GM19455 (cell line): ENCODE measurements around the gene ANK3.
"Not testable (repeated sequence)": the region's sequence is repeated elsewhere in the genome, so short reads cannot be mapped to it uniquely, and the experiment has no call there.

Experiments
- ATAC-seq: cut with Tn5 transposase; IDR thresholded peaks from one replicate; pipeline ENCODE4 v1.9.1; 2021; ENCODE audit not compliant: unreplicated experiment

The ANK3 gene

GRCh38 chr10:60311821-60312220 is 77.9 kb downstream of the ANK3 start:
- no peak for ATAC-seq

GRCh38 chr10:60310740-60311139 is 78.9 kb downstream of the ANK3 start:
- no peak for ATAC-seq

GRCh38 chr10:60309891-60310290 is 79.8 kb downstream of the ANK3 start:
- ATAC-seq = no peak

- ATAC-seq = no peak
Measured at GRCh38 chr10:60309371-60309770, 80.3 kb downstream of the ANK3 start.

- no peak for ATAC-seq
Measured at GRCh38 chr10:60305380-60305892, 84.2 kb downstream of the ANK3 start.

- ATAC-seq = no peak
Measured at GRCh38 chr10:60304829-60305379, 84.8 kb downstream of the ANK3 start.

GRCh38 chr10:60303778-60304177 is 85.9 kb downstream of the ANK3 start:
- ATAC-seq = no peak

GRCh38 chr10:60299961-60300883 is 89.5 kb downstream of the ANK3 start:
- ATAC-seq = no peak

- ATAC-seq = no peak
Measured at GRCh38 chr10:60299390-60299778, 90.3 kb downstream of the ANK3 start.

- ATAC-seq = no peak
Measured at GRCh38 chr10:60298408-60299389, 91.0 kb downstream of the ANK3 start.

- no peak for ATAC-seq
Measured at GRCh38 chr10:60296073-60296472, 93.6 kb downstream of the ANK3 start.

GRCh38 chr10:60295028-60295937 is 94.4 kb downstream of the ANK3 start:
- no peak for ATAC-seq

- no peak for ATAC-seq
Measured at GRCh38 chr10:60293581-60294175, 96.0 kb downstream of the ANK3 start.

GRCh38 chr10:60292998-60293397 is 96.7 kb downstream of the ANK3 start:
- no peak for ATAC-seq

GRCh38 chr10:60292536-60292935 is 97.1 kb downstream of the ANK3 start:
- not testable (repeated sequence) for ATAC-seq

- no peak for ATAC-seq
Measured at GRCh38 chr10:60291344-60291930, 98.2 kb downstream of the ANK3 start.

GRCh38 chr10:60290558-60290957 is 99.1 kb downstream of the ANK3 start:
- ATAC-seq = no peak

GRCh38 chr10:60289800-60290199 is 99.9 kb downstream of the ANK3 start:
- no peak for ATAC-seq

GRCh38 chr10:60288256-60288655 is 101.4 kb downstream of the ANK3 start:
- no peak for ATAC-seq
